ENCODE results near the gene PPARA. TPM values are rescaled to one million over a fixed set of nuclear protein-coding genes. Genes with fewer than 3 reads are reported as not detected.

The PPARA gene
- total and polyA plus RNA-seq, 9 of the 15 experiments (the other 6 are each of a cell fraction or from before 2014, with no cell fraction given): 0.64 to 5.3 (median 3.5) TPM

DNA sequence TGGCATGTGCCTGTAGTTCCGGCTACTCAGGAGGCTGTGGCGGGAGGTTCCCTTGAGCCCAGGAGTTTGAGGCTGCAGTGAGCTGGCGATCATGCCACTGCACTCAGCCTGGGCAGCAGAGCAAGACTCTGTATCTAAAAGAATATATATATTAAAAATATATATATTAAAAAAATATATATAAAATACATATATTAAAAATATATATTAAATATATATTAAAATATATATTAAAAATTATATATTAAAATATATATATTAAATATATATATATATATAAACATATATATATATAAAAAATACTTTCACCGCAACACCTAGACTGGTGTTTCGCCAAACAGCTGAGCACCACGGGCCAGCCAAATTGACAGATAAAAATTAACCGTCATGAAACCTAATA is 126.2 kb downstream of the PPARA start:
- Histone ChIP-seq H3K9me3 (replicated peaks; ENCODE audit: control insufficient read depth, insufficient read depth, low read depth, low read length) (no peaks in the 10 kb centered on the region), H3K36me3 (ENCODE audit: control insufficient read depth, insufficient read depth, low read length) (peaks cover 79% of the 10 kb centered on the region; the same call in 2 of the 3 replicates), H2AFZ (ENCODE audit: low read depth, low read length) (no peak overlapping the region), H3K9me1 (ENCODE audit: control insufficient read depth, insufficient read depth, low read length) (no peaks in the 10 kb centered on the region), H4K20me1 (replicated peaks; ENCODE audit: control insufficient read depth, insufficient read depth, low read length) (no peaks in the 10 kb centered on the region), H3K27ac (ENCODE audit: extremely low read depth, low read depth, low read length) (no peak overlapping the region), H3K27me3 (ENCODE audit: control insufficient read depth in 2 of 2, insufficient read depth in 2 of 2, low read length in 2 of 2) (no peaks in the 10 kb centered on the region), H3K9ac (ENCODE audit: insufficient read depth in 1 of 2, low read depth in 2 of 2, low read length in 2 of 2) (no peak overlapping the region), H3K4me1 (replicated peaks in 1 of 2; ENCODE audit: control insufficient read depth in 2 of 2, insufficient read depth in 2 of 2, low read length in 2 of 2) (no peaks in the 10 kb centered on the region; a peak in 2 of 5 replicates), H3K79me2 (ENCODE audit: control insufficient read depth, insufficient read depth, low read length) (no peaks in the 10 kb centered on the region), H3K4me2 (ENCODE audit: insufficient read depth, low read length) (no peak overlapping the region), H3K4me3 (no peak overlapping the region)
- in situ Hi-C loops (cut with MboI): no loop called here
- no peak for ATAC-seq
- 98% methylated on average over 7 of the region's 7 CpGs for WGBS (ENCODE audit: insufficient coverage, low coverage, missing lambda C conversion rate)
- FAIRE-seq: no peak
- CTCF ChIA-PET (ENCODE audit: low intra/inter-chr PET ratio): no interaction called here
- no peak for TF ChIP-seq KAT2B (IDR thresholded peaks at IDR 0.05; ENCODE audit: low read depth, low read length)
- DNase-seq (ENCODE audit: extremely low read depth in 1 of 4, low spot score in 3 of 4): no peak
- intact Hi-C loops (cut with micrococcal nuclease): no loop called here
- no TSS peak for BruUV-seq (replicated peaks)
- POLR2A ChIA-PET: interaction anchor here (0.7 to 1.6 kb wide), 2 partner anchors 19 to 26 kb away, joined by 3 read pairs; no protein-coding TSS in a partner anchor

DNA sequence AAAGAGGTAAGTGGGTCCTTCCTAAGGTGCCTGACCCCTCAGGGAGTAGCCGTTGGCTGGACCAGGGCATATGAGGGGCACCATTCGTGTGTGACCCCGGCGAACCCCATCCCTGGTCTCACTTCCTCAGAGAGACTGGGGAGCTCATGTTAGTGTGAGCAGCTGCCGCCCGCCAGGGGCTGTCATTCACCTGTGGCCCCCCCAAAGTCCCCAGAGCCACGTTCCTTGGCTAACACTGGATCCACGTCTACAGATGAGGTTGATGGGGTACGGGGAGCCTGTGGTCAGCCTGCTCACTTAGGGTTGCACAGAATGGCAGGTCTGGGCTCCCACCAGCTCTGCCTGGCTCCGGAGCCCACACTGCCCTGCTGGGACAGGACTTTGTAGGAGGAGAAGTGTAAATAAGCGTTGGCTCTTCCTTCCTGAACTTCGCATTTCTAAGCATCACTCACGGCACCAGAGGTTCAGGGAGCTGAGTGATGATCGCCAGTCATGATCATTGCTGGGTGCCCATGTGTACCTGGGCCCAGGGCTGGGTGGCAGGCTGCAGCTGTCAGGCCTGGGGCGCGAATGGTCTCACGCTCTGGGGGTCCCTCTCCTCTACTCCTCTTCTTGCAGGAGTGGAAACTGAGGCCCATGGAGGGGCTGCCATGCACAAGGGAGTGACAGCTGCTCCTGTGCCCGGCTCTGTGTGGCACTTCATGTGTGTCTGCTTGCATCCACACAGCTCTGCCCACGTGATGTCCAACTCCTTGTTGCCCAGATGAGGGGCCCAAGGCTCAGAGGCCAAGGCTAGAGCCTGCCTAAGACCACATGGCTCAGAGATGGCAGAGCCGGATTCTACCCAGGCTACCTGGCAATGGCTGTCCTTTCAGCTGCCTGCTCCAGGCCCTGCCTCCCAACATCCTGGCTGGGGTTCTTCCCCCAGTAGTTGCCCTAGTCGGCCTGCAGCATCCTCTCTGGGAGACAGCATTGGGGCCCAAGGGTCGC is 128.6 kb downstream of the PPARA start:
- in situ Hi-C loops (cut with MboI) (no loop called here), intact Hi-C loops (cut with micrococcal nuclease) (no loop called here)
- no peak for ATAC-seq
- Histone ChIP-seq H3K4me1 (replicated peaks in 1 of 2; ENCODE audit: control insufficient read depth in 2 of 2, insufficient read depth in 2 of 2, low read length in 2 of 2) (no peaks in the 10 kb centered on the region; a peak in 2 of 5 replicates), H3K9ac (ENCODE audit: insufficient read depth in 1 of 2, low read depth in 2 of 2, low read length in 2 of 2) (no peak overlapping the region), H2AFZ (ENCODE audit: low read depth, low read length) (no peak overlapping the region), H3K4me3 (no peak overlapping the region), H3K27me3 (ENCODE audit: control insufficient read depth in 2 of 2, insufficient read depth in 2 of 2, low read length in 2 of 2) (no peaks in the 10 kb centered on the region), H4K20me1 (replicated peaks; ENCODE audit: control insufficient read depth, insufficient read depth, low read length) (no peaks in the 10 kb centered on the region), H3K27ac (ENCODE audit: extremely low read depth, low read depth, low read length) (no peak overlapping the region), H3K79me2 (ENCODE audit: control insufficient read depth, insufficient read depth, low read length) (no peaks in the 10 kb centered on the region), H3K9me3 (replicated peaks; ENCODE audit: control insufficient read depth, insufficient read depth, low read depth, low read length) (no peaks in the 10 kb centered on the region), H3K36me3 (ENCODE audit: control insufficient read depth, insufficient read depth, low read length) (peaks cover 80% of the 10 kb centered on the region; the same call in 2 of the 3 replicates), H3K9me1 (ENCODE audit: control insufficient read depth, insufficient read depth, low read length) (no peaks in the 10 kb centered on the region), H3K4me2 (ENCODE audit: insufficient read depth, low read length) (no peak overlapping the region)
- POLR2A ChIA-PET: interaction anchor here (0.7 to 4.3 kb wide), 2 partner anchors 10 to 16 kb away, joined by 3 to 28 read pairs; partner anchors contain the start of gene TTC38
- CTCF ChIA-PET (ENCODE audit: low intra/inter-chr PET ratio): no interaction called here
- BruUV-seq (replicated peaks): no TSS peak
- no peak for DNase-seq (ENCODE audit: extremely low read depth in 1 of 4, low spot score in 3 of 4)
- FAIRE-seq: no peak
- 92% methylated on average over 13 of the region's 22 CpGs for WGBS (ENCODE audit: insufficient coverage, low coverage, missing lambda C conversion rate)
- TF ChIP-seq KLF6 (CRISPR knock-in tag; IDR thresholded peaks at IDR 0.05; ENCODE audit: borderline replicate concordance) (no peak), RBFOX2 (IDR thresholded peaks at IDR 0.05; ENCODE audit: low read depth, low read length) (no peak; the same call in 1 of the 2 replicates)
- TF ChIP-seq, protein P1, sequence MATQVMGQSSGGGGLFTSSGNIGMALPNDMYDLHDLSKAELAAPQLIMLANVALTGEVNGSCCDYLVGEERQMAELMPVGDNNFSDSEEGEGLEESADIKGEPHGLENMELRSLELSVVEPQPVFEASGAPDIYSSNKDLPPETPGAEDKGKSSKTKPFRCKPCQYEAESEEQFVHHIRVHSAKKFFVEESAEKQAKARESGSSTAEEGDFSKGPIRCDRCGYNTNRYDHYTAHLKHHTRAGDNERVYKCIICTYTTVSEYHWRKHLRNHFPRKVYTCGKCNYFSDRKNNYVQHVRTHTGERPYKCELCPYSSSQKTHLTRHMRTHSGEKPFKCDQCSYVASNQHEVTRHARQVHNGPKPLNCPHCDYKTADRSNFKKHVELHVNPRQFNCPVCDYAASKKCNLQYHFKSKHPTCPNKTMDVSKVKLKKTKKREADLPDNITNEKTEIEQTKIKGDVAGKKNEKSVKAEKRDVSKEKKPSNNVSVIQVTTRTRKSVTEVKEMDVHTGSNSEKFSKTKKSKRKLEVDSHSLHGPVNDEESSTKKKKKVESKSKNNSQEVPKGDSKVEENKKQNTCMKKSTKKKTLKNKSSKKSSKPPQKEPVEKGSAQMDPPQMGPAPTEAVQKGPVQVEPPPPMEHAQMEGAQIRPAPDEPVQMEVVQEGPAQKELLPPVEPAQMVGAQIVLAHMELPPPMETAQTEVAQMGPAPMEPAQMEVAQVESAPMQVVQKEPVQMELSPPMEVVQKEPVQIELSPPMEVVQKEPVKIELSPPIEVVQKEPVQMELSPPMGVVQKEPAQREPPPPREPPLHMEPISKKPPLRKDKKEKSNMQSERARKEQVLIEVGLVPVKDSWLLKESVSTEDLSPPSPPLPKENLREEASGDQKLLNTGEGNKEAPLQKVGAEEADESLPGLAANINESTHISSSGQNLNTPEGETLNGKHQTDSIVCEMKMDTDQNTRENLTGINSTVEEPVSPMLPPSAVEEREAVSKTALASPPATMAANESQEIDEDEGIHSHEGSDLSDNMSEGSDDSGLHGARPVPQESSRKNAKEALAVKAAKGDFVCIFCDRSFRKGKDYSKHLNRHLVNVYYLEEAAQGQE (IDR thresholded peaks at IDR 0.05; ENCODE audit: borderline replicate concordance): no peak
- TF ChIP-seq, protein P1 (CRISPR knock-in tag; IDR thresholded peaks at IDR 0.05; ENCODE audit: low read depth): no peak

All from K562 (cell line).